DMS79 (cell line): ENCODE data around the gene ABHD6.
"Not testable (repeated sequence)": the region's sequence is repeated elsewhere in the genome, so short reads cannot be mapped to it uniquely, and the experiment has no call there.

Source experiments
- DNase-seq: peaks from one replicate; lab custom pipeline; 2025; lab: John Stamatoyannopoulos, UW

ABHD6 gene

GRCh38 chr3:58323529-58324390, 86.2 kb downstream of the ABHD6 start:
- DNase-seq: no peak

GRCh38 chr3:58324391-58325390, 87.1 kb downstream of the ABHD6 start:
- DNase-seq: no peak

GRCh38 chr3:58325525-58325992, 88.0 kb downstream of the ABHD6 start:
- DNase-seq: no peak

GRCh38 chr3:58326267-58326900, 88.8 kb downstream of the ABHD6 start:
- no peak for DNase-seq

GRCh38 chr3:58329150-58329921, 91.7 kb downstream of the ABHD6 start:
- DNase-seq: no peak

- DNase-seq: no peak
Observed at GRCh38 chr3:58329922-58330413, 92.4 kb downstream of the ABHD6 start.

GRCh38 chr3:58331593-58332152, 94.1 kb downstream of the ABHD6 start:
- DNase-seq: no peak

GRCh38 chr3:58332575-58333188, 95.1 kb downstream of the ABHD6 start, which contains the start of gene PXK:
TSS of gene PXK (plus strand) at chr3:58332892. CDS start at chr3:58332989, 97 bp downstream.
- DNase-seq: no peak

- peak; percentile 21 for DNase-seq
Observed at GRCh38 chr3:58333206-58334012, 95.8 kb downstream of the ABHD6 start.

GRCh38 chr3:58334013-58334321, 96.4 kb downstream of the ABHD6 start:
- no peak for DNase-seq

GRCh38 chr3:58334506-58334884, 96.9 kb downstream of the ABHD6 start:
- no peak for DNase-seq

GRCh38 chr3:58335652-58335947, 98.0 kb downstream of the ABHD6 start:
- no peak for DNase-seq

GRCh38 chr3:58336135-58336882, 98.7 kb downstream of the ABHD6 start:
- no peak for DNase-seq

GRCh38 chr3:58337190-58337589, 99.6 kb downstream of the ABHD6 start:
- DNase-seq: no peak

- not testable (repeated sequence) for DNase-seq
Observed at GRCh38 chr3:58339146-58339545, 101.6 kb downstream of the ABHD6 start.

- DNase-seq: no peak
Observed at GRCh38 chr3:58340594-58341244, 103.1 kb downstream of the ABHD6 start.

GRCh38 chr3:58341376-58341775, 103.8 kb downstream of the ABHD6 start:
- no peak for DNase-seq

- DNase-seq: no peak
Observed at GRCh38 chr3:58342676-58343075, 105.1 kb downstream of the ABHD6 start.
